Measurements from ENCODE around the gene FBN1. TPM values are rescaled to one million over a fixed set of nuclear protein-coding genes. Genes with fewer than 3 reads are reported as not detected.
A peak's percentile ranks its signal among the peaks of the same experiment; 100 is the strongest.

The FBN1 gene
- total and polyA plus RNA-seq, 7 donors = 7.7 to 40.6 (median 16.4) TPM

DNA sequence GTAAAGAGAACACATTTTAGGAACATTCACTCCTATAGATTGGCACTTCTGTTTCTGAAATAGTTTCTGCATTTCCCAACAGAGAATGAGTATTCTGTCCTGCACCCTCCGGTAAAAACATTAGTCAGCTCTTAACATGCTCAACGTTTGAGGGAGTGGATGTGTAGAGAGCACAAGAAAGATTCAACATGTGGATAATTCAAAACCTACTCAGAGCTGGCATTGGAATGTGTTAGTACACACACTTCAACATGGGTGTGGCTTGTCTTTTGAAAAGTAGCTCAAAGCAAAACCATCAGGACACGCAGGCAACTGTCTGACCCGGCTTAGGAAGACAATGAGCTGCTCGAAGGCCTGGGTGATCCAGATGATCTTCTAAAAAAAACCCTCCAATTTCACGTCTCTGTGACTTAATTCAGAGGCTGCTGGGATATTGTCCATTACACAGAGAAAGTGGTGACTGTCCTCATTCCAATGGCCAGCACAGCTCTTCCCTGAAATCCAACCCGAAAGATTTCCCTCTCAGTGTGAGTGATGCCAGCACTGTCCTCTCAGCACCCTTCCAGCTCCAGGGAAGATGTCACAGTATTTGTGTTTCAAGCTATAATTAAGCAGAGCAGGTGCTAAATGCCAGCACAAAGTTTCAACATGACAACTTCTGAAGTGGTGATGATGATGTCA, 18.1 kb downstream of the FBN1 start:
- Histone ChIP-seq H3K27ac (no peak overlapping the region), H3K36me3 (ENCODE audit: insufficient read depth in 1 of 2, low read depth in 1 of 2) (no peaks in the 10 kb centered on the region), H3K9me3 (no peaks in the 10 kb centered on the region), H3K4me1 (peaks cover 8% of the 10 kb centered on the region), H3K27me3 (ENCODE audit: insufficient read depth in 3 of 3, low read length in 2 of 3) (no peaks in the 10 kb centered on the region), H3K4me3 (peak overlapping the region; percentile 29)
- ATAC-seq (peak; percentile 84 to 92 (median 90)), DNase-seq (no peak)
- 10 to 20% (median 15%) methylated on average over 7 of the region's 7 CpGs for WGBS, 3 donors
- TF ChIP-seq, protein P1, sequence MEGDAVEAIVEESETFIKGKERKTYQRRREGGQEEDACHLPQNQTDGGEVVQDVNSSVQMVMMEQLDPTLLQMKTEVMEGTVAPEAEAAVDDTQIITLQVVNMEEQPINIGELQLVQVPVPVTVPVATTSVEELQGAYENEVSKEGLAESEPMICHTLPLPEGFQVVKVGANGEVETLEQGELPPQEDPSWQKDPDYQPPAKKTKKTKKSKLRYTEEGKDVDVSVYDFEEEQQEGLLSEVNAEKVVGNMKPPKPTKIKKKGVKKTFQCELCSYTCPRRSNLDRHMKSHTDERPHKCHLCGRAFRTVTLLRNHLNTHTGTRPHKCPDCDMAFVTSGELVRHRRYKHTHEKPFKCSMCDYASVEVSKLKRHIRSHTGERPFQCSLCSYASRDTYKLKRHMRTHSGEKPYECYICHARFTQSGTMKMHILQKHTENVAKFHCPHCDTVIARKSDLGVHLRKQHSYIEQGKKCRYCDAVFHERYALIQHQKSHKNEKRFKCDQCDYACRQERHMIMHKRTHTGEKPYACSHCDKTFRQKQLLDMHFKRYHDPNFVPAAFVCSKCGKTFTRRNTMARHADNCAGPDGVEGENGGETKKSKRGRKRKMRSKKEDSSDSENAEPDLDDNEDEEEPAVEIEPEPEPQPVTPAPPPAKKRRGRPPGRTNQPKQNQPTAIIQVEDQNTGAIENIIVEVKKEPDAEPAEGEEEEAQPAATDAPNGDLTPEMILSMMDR (IDR thresholded peaks at IDR 0.05) = no peak
- intact Hi-C loops (cut with DNase I) = no loop called here

- TF ChIP-seq, protein P1 (IDR thresholded peaks at IDR 0.05) = no peak
- intact Hi-C loops (cut with DNase I) = no loop called here
- H3K4me1 ChIP-seq = peaks cover 8% of the 10 kb centered on the region
- no peak overlapping the region for H3K27ac ChIP-seq
- ATAC-seq (no peak), DNase-seq (no peak)
- H3K27me3 ChIP-seq (ENCODE audit: insufficient read depth in 3 of 3, low read length in 2 of 3) = no peaks in the 10 kb centered on the region
- H3K9me3 ChIP-seq = no peaks in the 10 kb centered on the region
- no peaks in the 10 kb centered on the region for H3K36me3 ChIP-seq (ENCODE audit: insufficient read depth in 1 of 2, low read depth in 1 of 2)
- 60 to 83% (median 79%) methylated on average over 2 of the region's 2 CpGs for WGBS, 3 donors
- no peak overlapping the region for H3K4me3 ChIP-seq
Observed at GRCh38 chr15:48625126-48625525, 20.4 kb downstream of the FBN1 start.

GRCh38 chr15:48624700-48625099, 20.8 kb downstream of the FBN1 start:
- Histone ChIP-seq H3K27ac (no peak overlapping the region), H3K27me3 (ENCODE audit: insufficient read depth in 3 of 3, low read length in 2 of 3) (no peaks in the 10 kb centered on the region), H3K4me3 (no peak overlapping the region), H3K36me3 (ENCODE audit: insufficient read depth in 1 of 2, low read depth in 1 of 2) (no peaks in the 10 kb centered on the region), H3K4me1 (peaks cover 8% of the 10 kb centered on the region), H3K9me3 (no peaks in the 10 kb centered on the region)
- ATAC-seq (no peak), DNase-seq (no peak)
- WGBS, 3 donors = 84 to 98% (median 92%) methylated on average over 4 of the region's 4 CpGs
- intact Hi-C loops (cut with DNase I) = no loop called here
- TF ChIP-seq, protein P1 (IDR thresholded peaks at IDR 0.05) = no peak

DNA sequence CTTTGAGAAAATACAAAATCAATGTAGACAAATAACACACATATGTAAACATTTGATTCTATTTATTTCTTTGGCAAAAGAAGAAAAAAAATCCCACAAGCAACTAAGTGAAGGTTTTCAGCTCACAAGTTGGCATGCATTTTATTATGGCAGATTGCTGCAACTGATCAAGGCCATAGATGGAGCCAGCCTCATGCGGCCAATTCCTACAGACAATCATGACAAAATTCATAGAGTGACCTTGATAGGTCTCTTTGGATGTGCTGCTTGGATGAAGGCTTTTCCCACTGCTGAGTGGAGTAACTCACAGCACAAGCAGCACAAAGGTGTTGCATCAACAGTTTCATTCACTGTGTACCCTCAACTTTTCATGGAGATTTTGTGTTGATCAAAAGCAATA, 22.1 kb downstream of the FBN1 start:
- Histone ChIP-seq H3K27ac (no peak overlapping the region), H3K9me3 (no peaks in the 10 kb centered on the region), H3K27me3 (ENCODE audit: insufficient read depth in 3 of 3, low read length in 2 of 3) (no peaks in the 10 kb centered on the region), H3K4me3 (no peak overlapping the region), H3K4me1 (peaks cover 8% of the 10 kb centered on the region), H3K36me3 (ENCODE audit: insufficient read depth in 1 of 2, low read depth in 1 of 2) (no peaks in the 10 kb centered on the region)
- DNase-seq (no peak), ATAC-seq (no peak)
- intact Hi-C loops (cut with DNase I) = no loop called here
- 87 to 97% (median 93%) methylated on average over 1 of the region's 1 CpG for WGBS, 3 donors
- TF ChIP-seq, protein P1 (IDR thresholded peaks at IDR 0.05) = no peak

DNA sequence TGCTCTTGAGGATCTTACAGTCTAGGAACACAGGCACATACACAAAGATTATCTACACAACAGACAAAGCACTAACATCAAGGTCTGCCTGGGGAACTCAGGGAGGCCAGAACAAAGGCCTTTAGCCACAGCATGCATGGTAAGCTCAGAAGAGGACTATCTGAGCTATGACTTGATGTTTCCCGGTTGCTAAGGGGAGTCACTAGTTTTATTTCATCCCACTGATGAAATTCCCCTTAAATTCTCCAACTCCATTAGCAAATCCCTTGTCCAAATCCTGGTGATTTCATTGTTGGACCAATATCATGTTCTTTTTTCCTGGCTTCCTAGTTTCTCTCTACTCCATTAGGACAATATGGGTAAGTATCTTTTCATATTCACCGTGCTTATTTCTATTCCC, 23.3 kb downstream of the FBN1 start:
- Histone ChIP-seq H3K4me1 (no peaks in the 10 kb centered on the region), H3K9me3 (no peaks in the 10 kb centered on the region), H3K27ac (no peak overlapping the region), H3K4me3 (no peak overlapping the region), H3K27me3 (ENCODE audit: insufficient read depth in 3 of 3, low read length in 2 of 3) (no peaks in the 10 kb centered on the region), H3K36me3 (ENCODE audit: insufficient read depth in 1 of 2, low read depth in 1 of 2) (no peaks in the 10 kb centered on the region)
- DNase-seq (no peak), ATAC-seq (no peak)
- 55 to 71% (median 60%) methylated on average over 2 of the region's 2 CpGs for WGBS, 3 donors
- intact Hi-C loops (cut with DNase I) = no loop called here
- TF ChIP-seq, protein P1 (IDR thresholded peaks at IDR 0.05) = no peak
